SJSA1 (cell line): ENCODE results near the gene HSPA8. TPM values are rescaled to one million over a fixed set of nuclear protein-coding genes. Genes with fewer than 3 reads are reported as not detected.
A peak's percentile ranks its signal among the peaks of the same experiment; 100 is the strongest.
"Not testable (repeated sequence)": the region's sequence is repeated elsewhere in the genome, so short reads cannot be mapped to it uniquely, and the experiment has no call there.

Experiments used
- DNase-seq, 2 experiments: peaks; one replicate each; pipeline ENCODE4 v3.0.0-alpha.2; 2015 to 2020; ENCODE audit warnings: low spot score in 2 of 2, low read depth in 1 of 2
- H3K27ac ChIP-seq: fragments of 250-450 bp; sonication (Bioruptor Pico); 2 replicates; pipeline ENCODE4 v1.5.1; 2020; ENCODE audit warnings: mild to moderate bottlenecking, moderate library complexity
- H3K27me3 ChIP-seq: fragments of 250-450 bp; sonication (Bioruptor Pico); replicated peaks from 2 replicates; pipeline ENCODE4 v1.5.1; 2020; ENCODE audit warnings: mild to moderate bottlenecking, moderate library complexity
- H3K36me3 ChIP-seq: fragments of 250-450 bp; sonication (Bioruptor Pico); 2 replicates; pipeline ENCODE4 v1.5.1; 2020; ENCODE audit warnings: mild to moderate bottlenecking
- H3K4me1 ChIP-seq: fragments of 250-450 bp; sonication (Bioruptor Pico); replicated peaks from 2 replicates; pipeline ENCODE4 v1.6.1; 2021; ENCODE audit warnings: mild to moderate bottlenecking
- H3K4me3 ChIP-seq: fragments of 250-450 bp; sonication (Bioruptor Pico); 2 replicates; pipeline ENCODE4 v1.5.1; 2020; ENCODE audit warnings: mild to moderate bottlenecking
- H3K9me3 ChIP-seq: fragments of 250-450 bp; sonication (Bioruptor Pico); replicated peaks from 2 replicates; pipeline ENCODE4 v1.5.1; 2020; ENCODE audit warnings: mild to moderate bottlenecking
- total RNA-seq: library from RNA; depleted of rRNA; stranded (reverse); fragments of >200 nt; shearing (Covaris generic); gene quantifications from 2 replicates; pipeline ENCODE4 v1.2.3, GENCODE V29; 2014

Gene HSPA8
- total RNA-seq, 1 experiment from 2014 or later, result 2,693 TPM

GRCh38 chr11:123062892-123063825, 1.2 kb upstream of the HSPA8 start:
- Histone ChIP-seq H3K4me1 (peaks cover 26% of the 10 kb centered on the region), H3K27me3 (no peaks in the 10 kb centered on the region), H3K27ac (peak overlapping the region; percentile 100), H3K9me3 (no peaks in the 10 kb centered on the region), H3K4me3 (peak overlapping the region; percentile 77), H3K36me3 (peaks cover 40% of the 10 kb centered on the region)
- peak; percentile 42 to 60 for DNase-seq

DNA sequence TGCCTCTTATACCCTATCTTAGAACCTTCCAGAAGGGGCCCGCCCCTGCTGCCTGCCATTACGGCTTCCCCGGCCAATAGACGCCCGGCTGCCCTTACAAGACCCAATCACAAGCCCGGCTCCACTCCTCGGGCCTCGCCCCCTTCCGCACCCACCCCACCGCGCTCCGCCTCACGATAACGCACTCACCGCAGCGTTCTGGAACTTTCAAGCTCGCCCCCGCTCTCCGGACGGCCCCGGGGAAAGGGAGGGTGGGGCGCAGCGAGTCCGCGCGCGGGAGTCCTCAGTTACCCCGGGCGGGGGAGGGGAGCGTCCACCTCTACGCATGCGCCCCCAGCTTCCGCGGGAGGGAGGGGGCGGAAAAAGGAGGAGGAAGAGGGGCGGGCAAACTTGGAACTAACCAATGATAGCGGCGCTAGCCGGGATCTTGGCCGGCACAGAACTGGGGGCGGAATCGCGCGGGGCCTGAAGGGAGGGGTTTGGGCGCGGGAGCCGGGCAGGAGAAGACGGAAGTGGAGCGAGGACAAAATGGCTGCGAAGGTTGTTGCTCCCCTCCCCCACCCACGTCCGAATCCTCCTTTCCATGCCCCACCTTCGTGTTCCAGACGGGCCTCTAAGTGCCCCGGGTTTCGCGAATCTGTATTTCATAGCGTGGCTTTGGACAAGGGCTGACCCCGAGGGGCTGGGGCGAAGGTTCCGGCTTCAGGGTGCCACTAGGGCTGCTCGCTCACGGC, 389 bp upstream of the HSPA8 start:
- Histone ChIP-seq H3K27ac (peak overlapping the region; percentile 100), H3K27me3 (no peaks in the 10 kb centered on the region), H3K9me3 (no peaks in the 10 kb centered on the region), H3K4me3 (peak overlapping the region; percentile 77), H3K4me1 (peaks cover 26% of the 10 kb centered on the region), H3K36me3 (peaks cover 48% of the 10 kb centered on the region)
- peak; percentile 96 to 97 for DNase-seq

DNA sequence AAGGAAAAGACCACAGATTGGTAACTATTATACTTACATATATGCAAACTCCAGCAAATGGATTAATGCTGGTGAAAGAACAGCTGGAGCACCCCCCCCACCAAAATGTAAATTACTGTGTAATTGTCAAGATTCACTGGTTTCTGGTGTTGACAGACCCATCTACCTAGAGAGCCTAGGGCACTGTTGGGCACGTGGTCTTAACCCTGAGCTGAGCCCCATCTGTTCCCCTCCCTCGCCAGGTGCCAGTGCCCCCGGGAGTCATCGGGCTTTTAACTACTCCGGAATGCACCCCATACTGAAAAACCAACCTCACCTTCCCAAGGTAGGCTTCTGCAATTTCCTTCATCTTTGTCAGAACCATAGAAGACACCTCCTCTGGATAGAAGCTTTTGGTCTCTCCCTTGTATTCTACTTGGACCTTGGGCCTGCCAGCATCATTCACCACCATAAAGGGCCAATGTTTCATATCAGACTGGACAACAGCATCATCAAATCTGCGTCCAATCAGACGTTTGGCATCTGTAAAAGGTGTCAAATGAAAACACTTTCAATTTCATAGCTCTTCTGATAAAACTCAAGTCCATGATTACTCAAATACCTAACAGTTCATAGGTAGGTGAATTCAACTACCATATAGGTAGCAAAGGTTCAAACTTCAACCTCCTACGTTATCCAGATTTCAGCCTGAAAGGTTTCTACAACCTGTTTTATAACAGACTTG, 1.5 kb downstream of the HSPA8 start:
- Histone ChIP-seq H3K27me3 (no peaks in the 10 kb centered on the region), H3K9me3 (no peaks in the 10 kb centered on the region), H3K36me3 (peaks cover 67% of the 10 kb centered on the region), H3K4me3 (peak overlapping the region; percentile 77), H3K4me1 (peaks cover 26% of the 10 kb centered on the region), H3K27ac (no peak overlapping the region)
- no peak for DNase-seq

- not testable (repeated sequence) for H3K9me3 ChIP-seq, DNase-seq, H3K27ac ChIP-seq, H3K27me3 ChIP-seq
- Histone ChIP-seq H3K36me3 (peaks cover 74% of the 10 kb centered on the region), H3K4me3 (peak overlapping the region; percentile 77), H3K4me1 (peaks cover 25% of the 10 kb centered on the region)
These were observed 2.7 kb downstream of the HSPA8 start for GRCh38 chr11:123059041-123059920.

DNA sequence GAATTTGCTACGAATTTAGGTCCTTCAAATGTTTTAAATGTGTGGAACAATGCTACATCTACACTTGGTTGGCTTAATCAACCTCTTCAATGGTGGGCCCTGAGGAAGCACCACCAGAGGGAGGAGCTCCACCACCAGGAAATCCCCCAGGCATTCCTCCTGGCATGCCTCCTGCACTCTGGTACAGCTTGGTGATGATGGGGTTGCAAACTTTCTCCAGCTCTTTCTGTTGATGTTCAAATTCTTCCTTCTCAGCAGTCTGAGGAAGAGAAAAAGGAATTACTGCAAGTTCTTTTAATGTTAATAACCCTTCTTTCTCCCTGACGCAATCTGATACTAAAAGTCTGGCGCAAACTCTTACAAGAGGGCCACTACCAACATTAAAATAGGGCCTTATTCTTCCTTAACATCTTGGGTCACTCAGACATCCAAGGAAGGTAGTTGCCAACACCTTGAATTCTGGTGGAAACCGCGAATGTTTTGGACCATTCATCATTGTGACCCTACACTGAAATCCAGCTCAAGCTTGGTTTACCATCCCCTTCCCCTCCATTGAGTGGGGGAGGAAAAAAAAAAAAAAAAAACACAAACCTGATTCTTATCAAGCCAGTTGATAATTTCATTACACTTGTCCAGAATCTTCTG, 4.2 kb downstream of the HSPA8 start:
- Histone ChIP-seq H3K27ac (no peak overlapping the region), H3K27me3 (no peaks in the 10 kb centered on the region)

DNA sequence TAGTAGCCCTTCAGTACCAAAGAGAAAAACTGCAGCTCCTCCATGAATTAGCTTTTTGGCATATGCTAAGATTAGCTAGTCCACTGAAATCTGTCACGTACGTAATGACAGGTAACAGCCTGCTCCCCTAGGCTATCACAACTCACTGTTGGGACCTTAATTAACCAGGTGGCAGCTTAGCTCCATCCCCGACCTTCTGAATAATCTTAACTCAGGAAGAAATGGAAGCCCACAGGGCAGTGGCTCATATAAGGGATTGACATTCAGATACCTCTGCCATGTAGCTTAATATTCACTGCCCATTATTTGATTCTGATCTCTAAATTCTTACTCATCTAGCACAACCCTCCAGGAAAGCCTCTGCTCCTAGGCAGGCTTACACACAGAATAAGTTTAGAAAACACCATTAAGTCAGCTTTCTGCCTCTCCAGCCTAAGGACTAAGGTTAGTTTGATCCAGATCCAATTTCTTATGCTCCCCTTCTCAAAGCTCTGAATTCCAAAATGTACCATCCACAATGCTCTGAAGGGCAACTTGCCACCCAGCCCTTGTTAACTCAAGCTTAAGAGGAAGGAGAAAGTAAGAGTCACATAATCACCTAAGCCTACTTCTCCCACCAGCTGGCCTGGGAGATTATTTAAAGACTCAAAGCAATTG, 5.0 kb downstream of the HSPA8 start:
- Histone ChIP-seq H3K9me3 (no peaks in the 10 kb centered on the region), H3K27me3 (no peaks in the 10 kb centered on the region), H3K27ac (no peak overlapping the region), H3K36me3 (peaks cover 74% of the 10 kb centered on the region), H3K4me1 (peaks cover 12% of the 10 kb centered on the region; the same call in 1 of the 2 replicates), H3K4me3 (no peak overlapping the region)
- no peak for DNase-seq

More for the DNA sequence above, 4.2 kb downstream of the HSPA8 start:
- H3K4me1 ChIP-seq, result peaks cover 12% of the 10 kb centered on the region; the same call in 1 of the 2 replicates
- no peaks in the 10 kb centered on the region for H3K9me3 ChIP-seq
- H3K36me3 ChIP-seq, result peaks cover 76% of the 10 kb centered on the region
- no peak overlapping the region for H3K4me3 ChIP-seq
- no peak for DNase-seq

GRCh38 chr11:123055191-123055901, 6.6 kb downstream of the HSPA8 start:
- Histone ChIP-seq H3K27ac (no peak overlapping the region), H3K4me3 (no peak overlapping the region), H3K27me3 (no peaks in the 10 kb centered on the region), H3K36me3 (peaks cover 58% of the 10 kb centered on the region), H3K4me1 (peaks cover 12% of the 10 kb centered on the region; the same call in 1 of the 2 replicates), H3K9me3 (no peaks in the 10 kb centered on the region)
- no peak for DNase-seq

DNA sequence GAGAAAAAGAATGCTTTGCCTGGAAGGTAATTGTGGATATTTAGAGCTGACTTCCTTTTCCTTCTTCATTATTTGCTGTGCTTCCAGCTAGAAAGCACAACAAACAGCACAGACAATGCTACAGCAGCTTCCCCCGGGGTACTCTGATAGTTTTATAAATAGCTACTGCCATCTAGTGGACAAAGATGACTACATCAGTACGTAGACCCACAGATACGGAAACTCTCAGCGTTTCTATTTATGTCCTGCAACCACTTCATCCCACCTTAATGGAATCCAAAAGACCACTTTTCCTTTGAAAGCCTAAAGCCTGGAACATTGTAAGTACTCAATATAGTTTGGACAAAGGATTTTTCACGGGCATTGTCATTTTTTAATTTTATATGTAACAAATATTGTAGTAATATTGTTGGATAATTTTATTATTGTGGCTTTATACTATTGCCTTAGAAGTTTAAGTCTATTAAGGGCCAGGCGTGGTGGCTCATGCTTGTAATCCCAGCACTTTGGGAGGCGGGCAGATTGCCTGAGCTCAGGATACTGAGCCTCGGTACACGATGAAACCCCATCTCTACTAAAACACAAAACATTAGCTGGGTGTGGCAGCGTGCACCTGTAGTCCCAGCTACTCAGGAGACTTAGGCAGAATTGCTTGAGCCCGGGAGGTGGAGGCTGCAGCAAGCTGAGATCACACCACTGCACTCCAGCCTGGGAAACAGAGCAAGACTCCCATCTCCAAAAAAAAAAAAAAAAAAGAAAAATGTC, 7.5 kb downstream of the HSPA8 start:
- no peaks in the 10 kb centered on the region for H3K27me3 ChIP-seq
- no peaks in the 10 kb centered on the region for H3K9me3 ChIP-seq
- no peak overlapping the region for H3K27ac ChIP-seq
- H3K4me3 ChIP-seq, result no peak overlapping the region
- peaks cover 12% of the 10 kb centered on the region; the same call in 1 of the 2 replicates for H3K4me1 ChIP-seq
- DNase-seq, result peak in 1 of 2 experiments; percentile 42
- H3K36me3 ChIP-seq, result peaks cover 50% of the 10 kb centered on the region

DNA sequence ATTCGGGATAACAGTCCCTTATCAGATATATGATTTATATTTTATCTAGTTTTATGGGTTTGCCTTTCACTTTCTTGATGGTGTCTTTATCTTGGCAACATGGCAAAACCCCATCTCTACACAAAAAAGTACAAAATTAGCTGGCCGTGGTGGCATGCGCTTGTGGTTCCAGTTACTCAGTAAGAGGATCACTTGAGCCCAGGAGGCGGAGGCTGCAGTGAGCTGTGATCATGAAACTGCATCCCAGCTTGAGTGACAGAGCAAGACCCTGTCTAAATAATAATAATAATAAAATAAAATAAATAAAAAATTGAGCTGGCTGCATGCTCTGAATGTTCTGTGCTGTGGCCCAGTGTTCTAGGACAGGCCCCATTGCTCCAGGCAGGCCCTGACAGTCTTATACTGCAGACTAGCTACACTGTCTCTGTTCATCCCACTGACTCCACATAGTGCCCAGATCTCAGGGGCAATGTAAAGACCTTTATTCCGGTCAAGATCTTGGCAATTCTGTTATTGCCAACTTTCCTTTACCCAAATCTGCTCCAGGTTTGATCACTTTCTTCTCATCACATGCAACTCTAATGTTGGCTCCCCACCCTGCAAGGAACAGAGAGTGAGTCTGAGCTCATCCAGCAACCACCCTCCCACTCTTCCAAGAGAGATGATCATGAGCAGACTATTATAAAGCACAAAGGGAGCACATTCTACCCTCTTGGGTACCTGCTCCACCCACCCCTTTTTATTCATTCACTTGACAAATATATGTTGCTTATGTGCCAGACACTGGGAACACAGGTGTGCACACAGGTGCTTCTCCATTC, 8.8 kb downstream of the HSPA8 start:
- no peak overlapping the region for H3K4me3 ChIP-seq
- no peak overlapping the region for H3K27ac ChIP-seq
- no peak for DNase-seq
- no peaks in the 10 kb centered on the region for H3K9me3 ChIP-seq
- peaks cover 36% of the 10 kb centered on the region for H3K36me3 ChIP-seq
- no peaks in the 10 kb centered on the region; the same call in 1 of the 2 replicates for H3K4me1 ChIP-seq
- no peaks in the 10 kb centered on the region for H3K27me3 ChIP-seq

DNA sequence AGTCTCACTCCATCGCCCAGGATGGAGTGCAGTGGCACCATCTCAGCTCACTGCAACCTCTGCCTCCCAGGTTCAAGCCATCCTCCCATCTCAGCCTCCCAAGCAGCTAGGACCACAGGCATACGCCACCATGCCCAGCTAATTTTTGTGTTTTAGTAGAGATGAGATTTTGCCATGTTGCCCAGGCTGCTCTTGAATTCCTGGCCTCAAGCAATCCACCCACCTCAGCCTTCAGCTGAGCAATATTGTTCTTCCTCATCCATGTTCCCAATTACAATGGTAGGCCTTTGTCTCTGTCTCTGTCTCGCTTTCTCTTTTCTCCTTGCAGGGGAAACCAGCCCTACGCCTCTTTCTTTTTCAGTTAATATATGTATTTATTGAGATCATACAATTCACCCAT, 10.3 kb downstream of the HSPA8 start:
- Histone ChIP-seq H3K36me3 (peaks cover 21% of the 10 kb centered on the region), H3K9me3 (no peaks in the 10 kb centered on the region), H3K4me1 (no peaks in the 10 kb centered on the region), H3K27me3 (no peaks in the 10 kb centered on the region), H3K4me3 (no peak overlapping the region), H3K27ac (no peak overlapping the region)
- no peak for DNase-seq
